CD4-positive, alpha-beta T cell treated with Interleukin-12 subunit alpha and Interleukin-12 subunit beta, for 1 hour (primary cell): ENCODE measurements around the gene USP7.
"Not testable (repeated sequence)": the region's sequence is repeated elsewhere in the genome, so short reads cannot be mapped to it uniquely, and the experiment has no call there.

Source experiments
- DNase-seq: peaks from one replicate; pipeline ENCODE4 v3.0.0-alpha.2; 2020

The USP7 gene

DNA sequence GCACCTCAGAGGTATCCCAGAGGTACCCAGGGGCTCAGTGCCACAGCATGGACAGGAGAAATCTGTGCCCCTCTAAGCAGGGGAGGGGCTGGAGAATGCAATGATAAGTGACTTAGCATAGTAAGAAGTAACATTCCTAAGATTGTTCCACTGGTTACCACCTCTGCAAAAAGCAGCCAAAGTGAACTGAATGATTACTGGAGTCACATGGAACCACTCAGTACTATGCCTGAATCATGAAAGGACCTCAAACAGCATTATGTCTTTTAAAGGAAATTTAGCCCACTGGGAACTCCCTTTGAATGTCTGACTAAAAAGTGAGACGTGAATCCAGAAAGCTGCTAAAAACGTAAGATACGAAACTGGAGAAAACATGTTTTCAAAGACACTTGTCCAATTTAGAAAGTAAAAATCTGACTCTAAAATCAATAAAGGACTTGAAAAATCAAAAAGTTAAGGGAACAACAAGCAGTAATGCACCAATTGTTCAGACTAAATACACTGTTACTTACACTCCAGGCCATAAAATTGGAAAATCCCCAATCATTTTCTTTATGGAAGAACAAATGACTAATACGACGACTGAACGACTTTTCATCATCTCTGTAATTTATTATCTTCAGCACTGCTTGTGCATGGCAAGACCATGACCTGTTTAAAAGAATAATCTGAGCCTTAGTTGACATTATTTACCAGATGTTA is 42.9 kb downstream of the USP7 start:
- DNase-seq, result no peak

DNA sequence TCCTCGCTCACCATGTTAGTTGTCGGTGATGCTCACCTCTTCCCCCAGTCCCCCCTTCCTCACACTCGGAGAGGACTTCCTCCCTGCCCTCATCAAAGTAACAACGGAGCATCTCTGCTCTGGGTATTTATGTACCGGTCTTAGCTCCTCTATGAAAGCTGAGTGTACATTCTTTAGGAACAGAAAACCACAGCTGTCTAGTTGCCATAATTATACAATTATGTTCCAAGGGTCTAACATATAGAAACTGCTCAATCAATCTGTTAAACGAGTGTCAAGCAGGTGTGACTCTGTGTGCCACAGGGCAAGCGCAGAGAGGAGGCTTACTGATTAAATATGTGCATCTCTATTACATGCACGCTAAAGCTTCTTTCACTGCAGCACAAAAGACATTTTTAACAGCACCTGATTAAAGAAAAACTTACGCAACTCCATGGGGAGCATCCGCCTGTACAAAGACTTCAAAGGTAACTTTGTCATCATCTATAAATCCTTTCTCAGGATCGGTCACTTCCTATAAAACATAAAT is 43.7 kb downstream of the USP7 start:
- DNase-seq, result no peak

DNA sequence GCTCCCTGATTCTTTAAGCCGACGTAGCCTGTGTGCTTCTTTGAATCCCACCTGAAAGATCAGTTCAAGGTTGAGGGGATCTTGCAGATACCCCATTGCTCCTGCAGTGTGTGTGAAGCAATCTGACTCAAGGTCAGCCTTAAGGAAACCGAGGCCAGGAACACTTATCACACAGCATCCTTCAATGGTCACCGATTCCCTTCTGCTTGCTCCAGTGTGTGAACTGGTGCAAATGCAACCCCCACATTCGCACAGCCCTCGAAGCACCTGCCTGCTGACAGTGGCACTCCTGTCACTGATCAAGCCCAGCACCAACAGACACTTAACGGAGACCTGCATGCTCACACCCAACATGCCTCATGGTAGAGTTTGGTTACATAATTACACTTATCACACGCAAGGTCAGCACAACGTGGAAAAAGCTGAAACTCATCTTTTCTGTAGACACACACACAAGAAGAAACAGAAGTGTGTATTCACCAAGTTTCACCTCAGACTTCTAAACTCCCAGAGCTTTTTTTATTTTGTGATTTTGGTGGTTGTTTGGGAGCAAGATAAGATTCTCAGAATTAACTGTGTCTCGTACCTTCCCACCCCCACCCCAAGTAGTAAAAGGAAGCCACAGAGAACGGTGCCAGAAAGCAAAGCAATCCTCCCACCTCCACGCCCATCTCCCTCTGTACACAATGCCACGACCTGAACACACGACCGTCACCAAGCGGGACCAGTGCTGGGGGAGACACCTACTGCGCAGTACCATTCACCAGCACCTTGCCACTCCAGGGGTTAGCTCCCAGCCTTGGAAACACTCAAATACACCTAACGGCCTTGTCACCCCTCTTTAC is 44.4 kb downstream of the USP7 start:
- DNase-seq, result no peak

DNA sequence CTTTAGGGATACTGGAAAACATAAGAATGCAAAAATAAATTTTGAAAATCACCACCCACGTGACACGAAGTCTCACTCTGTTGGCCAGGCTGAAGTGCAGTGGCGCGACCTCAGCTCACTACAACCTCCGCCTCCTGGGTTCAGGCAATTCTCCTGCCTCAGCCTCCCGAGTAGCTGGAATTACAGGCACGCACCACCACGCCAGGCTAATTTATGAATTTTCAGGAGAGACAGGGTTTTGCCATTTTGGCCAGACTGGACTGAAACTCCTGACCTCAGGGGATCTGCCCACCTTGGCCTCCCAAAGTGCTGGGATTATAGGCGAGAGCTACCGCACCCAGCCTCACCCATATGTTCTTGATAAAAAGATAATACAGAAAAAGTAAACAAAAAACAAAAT is 46.4 kb downstream of the USP7 start:
- DNase-seq, result not testable (repeated sequence)

DNA sequence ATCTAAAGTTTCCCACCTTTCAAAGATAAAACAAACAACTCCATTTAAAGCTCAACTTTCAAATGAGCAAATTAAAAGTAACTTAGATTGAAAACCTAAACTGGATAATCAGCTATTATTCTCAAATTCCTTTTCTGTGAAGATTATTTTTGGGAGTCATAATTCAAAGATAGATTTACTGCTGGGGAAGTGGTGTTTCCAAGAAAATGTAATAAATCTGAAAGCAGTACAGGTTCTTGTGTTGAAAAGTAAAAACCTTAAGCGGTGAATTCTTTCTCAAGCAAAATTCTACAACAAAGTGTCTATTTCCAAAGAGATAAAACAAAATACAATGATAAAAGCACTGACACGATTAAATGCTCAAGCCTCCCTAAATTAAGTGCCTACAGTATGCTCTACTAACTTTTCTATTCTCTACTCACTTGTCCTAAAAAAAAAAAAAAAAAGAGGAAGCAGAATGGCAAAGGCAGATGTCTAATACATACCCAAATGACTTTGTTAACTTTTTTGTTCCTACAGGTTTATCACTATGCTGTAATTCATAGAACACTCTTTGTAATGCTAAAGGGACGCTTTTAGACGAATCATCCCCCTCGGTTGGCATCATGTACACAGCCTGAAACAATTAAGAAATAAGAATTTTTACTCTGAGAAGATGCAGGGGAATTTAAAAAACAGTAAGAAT is 47.0 kb downstream of the USP7 start:
- DNase-seq, result no peak

DNA sequence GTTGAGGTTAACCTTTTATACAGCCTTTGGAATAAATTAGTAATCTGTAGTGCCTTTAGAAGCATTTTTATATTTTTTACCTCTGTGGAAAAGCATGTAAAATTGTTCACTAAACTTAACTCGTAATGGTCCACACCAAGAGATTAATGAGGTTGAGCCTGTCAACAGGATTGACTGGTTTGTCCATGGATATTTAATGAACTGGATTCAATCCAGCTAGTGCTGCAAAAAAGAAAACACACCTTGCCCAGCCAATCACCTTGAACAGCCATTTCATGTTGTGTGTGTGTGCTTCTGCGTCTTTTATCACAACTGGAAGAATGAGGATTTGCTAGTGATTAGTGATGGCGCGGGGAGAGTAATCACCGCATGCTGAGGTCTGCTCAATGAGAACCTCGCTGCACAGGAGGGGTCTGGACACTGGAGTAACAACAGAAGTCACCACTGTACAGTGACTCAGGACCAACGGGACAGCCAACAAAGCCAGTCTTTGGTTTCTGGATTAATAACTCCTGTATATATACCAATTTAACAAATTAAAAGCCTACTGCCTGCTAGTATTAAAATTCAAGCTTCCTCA is 47.9 kb downstream of the USP7 start:
- DNase-seq, result no peak

DNA sequence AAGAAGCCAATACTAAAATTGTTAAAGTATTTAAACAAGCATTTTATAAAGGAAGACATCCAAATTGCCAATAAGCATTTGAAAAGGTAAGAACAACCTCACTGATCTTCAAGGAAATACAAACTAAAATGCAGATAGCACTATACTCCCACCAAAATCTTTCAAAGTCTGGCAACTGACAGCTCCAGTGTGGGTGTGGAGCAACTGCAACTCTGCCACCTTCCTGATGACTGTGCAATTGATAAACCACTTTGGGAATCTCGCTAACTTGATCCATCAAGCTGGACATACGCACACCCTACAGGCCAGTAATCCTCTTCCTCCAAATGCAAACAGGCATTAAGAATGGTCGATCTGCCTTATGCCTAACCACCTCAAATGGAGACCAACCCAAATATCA is 49.6 kb downstream of the USP7 start:
- no peak for DNase-seq

DNA sequence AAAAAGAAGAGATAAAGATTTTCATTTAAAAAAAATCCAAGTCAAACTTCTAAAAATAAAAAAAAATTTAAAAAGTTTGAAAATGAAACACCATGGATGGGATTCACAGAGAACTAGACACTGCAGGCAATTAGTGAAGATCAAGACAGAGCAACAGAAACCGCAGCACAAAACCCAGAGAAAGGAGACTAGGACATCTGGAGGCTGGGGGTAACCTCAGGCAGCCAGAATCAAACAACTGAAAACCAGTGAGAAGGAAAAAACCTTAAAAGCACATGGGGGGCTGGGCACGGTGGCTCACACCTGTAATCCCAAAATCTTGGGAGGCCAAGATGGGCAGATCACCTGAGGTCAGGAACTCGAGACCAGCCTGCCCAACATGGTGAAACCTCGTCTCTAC is 50.9 kb downstream of the USP7 start:
- no peak for DNase-seq

DNA sequence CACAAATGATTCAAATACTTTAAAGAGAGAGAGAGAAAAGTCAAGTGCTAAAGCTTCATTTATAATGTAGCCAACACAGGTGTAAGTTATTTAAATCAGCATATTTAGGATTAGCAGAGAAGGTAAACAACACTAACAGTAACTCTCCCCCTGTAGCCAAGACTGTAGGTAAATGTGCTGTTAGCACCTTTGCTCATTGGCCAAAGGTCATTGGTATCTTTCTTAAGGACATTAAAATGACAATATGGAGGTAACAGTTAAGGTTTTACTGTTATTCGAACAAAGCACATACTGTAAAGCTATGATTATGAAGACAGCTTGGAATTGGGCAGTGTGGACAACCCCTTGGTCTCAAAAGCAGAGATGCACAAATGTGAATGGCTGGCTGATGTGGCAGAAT is 52.9 kb downstream of the USP7 start:
- no peak for DNase-seq

DNA sequence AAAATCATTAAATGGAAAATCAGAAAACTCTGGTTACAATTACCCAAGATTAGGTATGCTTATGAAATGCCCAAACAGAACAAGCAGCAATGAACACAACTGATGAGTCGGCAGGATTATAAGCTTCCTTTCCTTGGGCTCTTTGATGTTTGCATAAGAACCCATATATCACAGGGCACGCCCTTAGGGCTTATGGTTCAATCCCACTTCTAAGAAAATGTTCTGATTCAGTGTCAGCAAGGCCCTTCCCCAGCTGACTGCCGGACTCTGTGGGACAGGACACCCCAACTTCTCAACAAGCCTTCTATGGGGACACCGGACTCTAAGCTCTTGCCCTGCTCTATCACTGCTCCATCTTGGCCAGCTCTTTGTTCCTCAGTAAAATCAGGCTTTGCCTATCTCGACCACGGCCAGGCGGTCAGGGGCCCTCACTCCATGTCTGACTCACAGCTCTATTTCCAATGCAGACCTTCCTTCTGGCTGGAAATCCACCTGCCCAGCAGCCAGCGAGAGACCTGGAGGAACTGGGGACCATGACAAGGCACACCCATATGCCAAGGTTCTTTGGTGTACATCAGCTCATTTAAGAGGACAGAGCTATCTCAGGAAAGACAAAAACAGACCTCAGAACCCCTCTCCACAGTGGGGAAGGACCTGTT is 54.8 kb downstream of the USP7 start:
- no peak for DNase-seq

DNA sequence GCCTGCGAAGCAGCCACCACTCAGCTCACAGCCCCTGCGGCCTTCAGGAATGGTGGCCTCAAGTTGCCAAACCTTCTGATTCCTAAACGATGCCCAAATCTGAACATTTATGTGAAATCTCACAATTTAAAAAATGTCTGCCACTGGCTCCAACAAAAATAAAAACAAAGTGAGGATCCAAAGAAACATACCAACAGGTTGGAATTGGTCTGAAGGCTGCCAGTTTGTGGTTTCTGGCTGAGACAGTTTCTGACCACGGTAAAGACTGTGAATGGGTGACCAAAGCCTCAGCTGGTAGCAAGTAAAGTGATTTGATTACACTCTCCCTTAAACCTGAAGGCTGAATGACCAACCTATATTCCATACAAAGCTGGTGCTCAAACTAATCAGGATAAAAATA is 56.6 kb downstream of the USP7 start:
- no peak for DNase-seq

DNA sequence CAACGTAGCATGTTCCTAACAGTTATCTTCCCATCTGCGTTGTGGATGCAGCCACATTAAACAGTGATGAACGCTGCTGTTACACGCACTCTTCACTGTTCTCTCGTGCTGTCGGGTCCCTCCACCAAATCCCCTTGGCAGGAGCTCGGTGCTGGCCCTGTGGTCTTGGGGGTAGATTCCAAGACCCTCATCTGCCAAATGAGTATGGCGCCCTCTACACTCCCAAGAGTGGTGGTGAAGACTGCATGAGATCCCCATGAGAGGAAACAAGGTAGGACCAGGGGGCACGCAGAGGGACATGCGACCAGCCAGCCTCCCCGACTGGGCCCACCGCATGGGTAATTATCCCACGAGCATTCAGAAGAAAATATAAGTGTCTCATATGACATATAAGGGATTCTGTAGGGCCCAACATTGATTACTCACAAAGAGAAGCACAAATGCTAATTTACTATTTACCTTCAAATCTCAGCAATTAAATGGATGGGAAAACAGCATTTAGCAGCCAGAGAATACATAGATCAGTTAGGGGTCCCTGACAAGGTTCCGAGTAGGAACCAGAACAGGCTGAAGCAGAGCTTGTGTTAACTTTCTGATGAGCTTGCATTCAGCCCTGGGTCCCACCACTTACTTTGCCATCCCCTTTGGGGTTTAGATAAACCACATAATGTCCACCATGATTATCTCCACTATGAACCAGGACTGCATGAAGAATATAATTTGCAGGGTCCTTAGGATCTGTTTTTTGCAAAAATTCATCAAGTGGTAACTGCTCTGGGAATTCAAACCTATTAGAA is 57.7 kb downstream of the USP7 start:
- DNase-seq, result no peak

DNA sequence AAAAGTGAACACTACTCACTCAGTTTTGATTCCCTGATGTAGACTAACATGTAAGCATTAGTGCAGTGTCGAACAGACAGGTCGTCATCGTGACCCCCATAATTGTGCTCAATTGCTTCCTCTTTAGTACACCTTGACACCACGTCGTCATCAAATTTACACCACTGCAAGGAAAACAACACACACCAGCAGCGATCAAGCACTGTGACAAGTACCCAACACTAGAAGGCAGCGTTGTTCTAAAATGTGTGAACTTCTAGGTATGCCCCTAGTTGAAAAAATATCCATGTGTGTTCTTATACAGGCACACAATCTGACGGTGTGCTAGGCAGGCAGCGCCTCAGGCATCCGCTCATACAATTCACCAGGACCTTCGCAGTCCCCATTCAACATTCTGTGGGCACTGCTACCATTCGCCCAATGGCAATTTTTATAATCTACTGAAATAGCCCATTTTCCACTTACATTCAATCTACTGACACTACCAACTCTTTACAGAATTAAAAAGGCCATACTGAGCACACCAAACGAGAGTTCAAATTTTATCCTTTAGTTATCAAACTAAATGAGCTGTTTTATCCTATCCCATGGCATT is 58.4 kb downstream of the USP7 start:
- DNase-seq, result peak; percentile 38

DNA sequence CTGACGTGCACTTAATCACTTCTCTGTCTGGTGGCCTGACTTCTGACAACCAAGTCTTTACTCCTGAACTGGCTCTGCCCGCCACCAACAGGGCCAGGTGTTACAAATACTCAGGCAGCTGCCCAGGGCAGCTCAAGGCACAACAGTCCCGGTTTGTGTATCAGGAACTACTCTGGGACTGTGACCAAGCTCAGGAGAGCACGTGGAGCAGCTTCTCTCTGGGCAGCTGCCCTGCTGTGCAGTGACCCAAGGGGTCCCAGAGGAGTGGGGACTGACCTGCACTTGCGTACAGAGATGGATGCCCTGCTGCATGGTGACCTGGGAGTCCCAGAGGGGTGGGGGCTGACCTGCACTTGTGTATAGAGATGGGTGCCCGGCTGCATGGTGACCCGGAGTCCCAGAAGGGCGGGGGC is 59.7 kb downstream of the USP7 start:
- DNase-seq, result no peak

DNA sequence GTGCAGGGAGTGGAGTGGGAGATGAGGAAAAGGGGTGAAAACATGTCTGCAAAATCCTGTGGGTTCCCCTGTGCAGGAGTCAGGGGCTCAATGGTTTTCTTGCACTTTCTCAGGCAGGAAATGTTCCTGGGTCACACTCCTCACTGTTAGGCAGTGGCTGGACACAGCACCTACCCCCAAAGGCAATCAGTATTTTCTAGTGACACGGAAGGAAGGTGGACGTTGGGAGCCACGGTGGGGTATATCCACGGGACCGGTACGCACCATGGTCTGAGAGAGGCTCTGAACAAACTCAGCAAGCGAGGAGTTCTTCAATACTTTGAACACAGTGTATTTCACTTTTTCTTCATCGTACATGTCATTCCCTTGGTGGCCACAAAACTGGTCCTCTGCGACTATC is 60.7 kb downstream of the USP7 start:
- DNase-seq, result no peak

DNA sequence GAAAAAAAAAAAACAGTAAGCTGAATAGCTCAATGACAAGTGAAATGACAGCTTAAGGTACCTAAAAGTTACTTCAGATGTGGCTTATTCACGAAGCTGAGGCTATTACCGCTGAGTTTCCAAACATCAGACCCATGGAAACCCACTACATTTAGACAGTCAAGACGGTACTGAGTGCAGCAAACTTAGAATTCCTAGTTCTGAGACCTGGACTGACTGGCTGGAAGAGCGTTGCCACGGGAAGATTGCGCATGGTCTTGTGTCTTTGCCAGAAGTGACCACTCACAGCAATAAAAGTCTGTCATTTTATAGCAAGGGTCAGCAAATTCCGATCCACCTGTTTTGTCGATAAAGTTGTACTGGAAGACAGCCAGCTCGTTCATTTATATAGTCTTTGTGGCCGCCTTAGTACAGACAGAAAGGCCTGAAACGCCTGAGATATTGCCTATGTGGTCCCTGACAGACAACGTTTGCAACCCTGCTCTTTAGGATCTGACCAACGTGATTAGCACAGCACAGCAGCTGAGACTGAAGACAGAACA is 62.3 kb downstream of the USP7 start:
- no peak for DNase-seq

DNA sequence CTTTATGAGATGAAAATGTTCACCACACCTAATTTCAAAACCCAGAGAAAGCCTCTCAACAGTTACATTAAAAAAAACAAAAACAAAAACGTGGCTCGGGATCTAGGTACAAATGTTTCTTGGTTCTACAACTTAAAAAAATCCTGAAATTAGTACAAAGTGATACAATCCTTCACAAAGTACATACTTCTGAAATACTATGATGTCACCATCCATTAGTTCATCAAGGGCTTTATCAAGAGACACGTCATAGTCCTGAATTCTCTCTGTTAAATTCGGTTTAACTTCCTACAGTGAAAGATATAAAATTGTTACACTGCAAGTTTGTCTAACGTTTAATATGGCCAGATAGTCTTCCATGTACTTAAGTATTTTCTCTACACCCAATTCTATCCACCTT is 63.4 kb downstream of the USP7 start:
- no peak for DNase-seq

DNA sequence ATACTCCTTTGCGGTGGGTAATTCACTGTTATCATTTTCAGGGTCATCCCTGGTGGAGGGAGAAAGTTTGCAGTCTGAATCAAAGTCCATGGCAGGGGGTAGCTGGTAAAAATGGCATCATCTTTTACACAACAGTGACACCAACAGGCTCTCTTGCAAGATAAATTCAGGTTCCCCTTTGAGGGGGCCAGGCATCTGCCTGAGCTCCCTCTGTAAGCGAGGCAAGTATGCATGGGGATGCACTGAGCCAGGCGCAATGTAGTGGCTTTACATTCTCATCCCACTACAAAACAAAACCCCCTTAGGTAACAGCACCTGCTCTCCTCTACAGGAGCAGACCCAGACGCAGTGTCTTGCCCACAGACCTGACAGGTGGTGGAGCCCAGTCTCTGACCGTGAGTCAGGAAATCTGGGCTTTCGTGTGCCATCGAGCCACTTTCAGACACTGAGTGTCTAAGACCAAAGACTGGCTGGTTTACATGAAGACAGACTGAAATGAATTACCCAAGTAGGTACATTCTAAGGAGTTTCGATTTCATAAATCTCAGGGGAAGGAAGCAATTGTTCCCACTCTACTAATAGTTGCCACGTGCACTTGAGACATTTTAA is 63.9 kb downstream of the USP7 start:
- no peak for DNase-seq

DNA sequence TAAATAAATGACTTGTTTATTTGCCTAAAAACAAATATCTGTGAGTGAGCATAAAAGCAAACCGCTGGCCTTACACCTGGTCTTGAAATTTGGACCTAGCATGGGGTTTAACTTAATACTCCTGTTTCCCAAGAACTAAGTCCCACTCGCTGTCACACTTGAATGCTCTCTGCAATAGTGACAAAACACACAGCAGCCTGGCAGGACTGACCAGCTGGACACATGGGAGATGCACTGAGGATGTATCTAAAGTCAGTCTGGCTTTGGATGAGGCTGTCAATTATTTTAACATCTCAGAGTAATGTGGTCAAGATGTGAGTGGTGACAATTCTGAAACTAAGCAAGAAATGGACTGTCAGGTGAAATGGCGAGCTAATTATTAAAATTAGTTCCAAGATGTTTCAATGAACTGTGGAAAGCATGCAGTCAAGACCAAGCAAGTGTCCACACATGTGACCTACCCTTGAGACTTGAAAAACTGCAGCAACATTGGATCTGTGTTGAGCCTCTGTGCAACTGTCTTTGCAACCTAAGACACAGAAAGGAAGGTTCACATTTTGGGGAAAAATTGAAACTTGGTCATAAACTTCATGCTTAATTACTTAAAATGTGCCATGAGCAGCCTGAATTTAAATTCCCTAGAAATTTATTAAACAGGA is 64.9 kb downstream of the USP7 start:
- DNase-seq, result no peak

DNA sequence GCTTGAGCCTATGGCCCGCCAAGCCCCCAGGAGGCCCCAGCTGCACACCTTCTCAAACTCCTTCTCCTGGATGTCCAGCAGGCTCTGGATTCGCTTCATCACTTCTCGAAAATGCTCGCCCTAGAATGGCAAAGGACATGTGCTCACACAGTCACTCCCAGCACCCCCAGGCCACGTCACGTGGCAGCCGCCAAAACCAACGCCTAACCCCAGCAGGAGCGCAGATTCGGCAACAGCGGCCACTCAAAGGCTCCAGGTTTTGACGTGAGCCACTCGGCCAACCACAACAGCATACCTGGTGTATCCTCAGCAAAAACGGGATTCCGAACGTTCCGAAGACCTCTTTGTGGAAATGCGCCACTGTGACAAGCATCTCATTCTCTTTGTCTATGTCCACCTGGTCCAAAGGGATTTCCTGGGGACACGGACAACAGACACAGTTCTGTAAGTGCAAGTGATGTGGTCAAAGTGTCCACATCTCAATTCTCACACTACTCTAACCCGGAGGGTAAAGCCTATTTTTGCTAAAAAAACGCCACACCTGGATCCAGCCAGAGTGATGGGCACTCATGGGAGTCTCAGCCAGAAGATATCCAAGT is 68.9 kb downstream of the USP7 start:
- DNase-seq, result no peak
